ENCODE measurements around the gene CCNI.

DNA sequence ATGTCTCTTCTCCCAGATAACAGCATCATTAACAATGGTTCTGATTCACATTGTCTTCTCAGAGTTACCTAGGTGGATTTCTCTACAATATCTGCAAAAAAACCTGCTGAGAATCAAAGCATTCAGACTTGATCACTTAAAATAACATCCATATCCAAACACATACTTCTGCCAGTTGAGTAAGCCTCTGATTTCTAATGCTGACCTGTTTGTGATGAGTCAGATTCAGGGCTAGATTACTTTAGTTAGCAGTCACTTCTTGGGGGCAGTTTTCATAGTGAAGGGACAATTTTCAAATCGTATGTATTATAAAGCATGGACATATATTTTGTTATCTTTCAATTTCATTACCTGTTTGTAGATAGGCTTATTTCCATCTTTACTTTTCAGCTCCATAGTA is 35.5 kb downstream of the CCNI start:
- TF ChIP-seq POLR2A (IDR thresholded peaks at IDR 0.05) (no peak), POLR2AphosphoS5 (IDR thresholded peaks at IDR 0.05) (no peak)
- TF ChIP-seq, protein P1, sequence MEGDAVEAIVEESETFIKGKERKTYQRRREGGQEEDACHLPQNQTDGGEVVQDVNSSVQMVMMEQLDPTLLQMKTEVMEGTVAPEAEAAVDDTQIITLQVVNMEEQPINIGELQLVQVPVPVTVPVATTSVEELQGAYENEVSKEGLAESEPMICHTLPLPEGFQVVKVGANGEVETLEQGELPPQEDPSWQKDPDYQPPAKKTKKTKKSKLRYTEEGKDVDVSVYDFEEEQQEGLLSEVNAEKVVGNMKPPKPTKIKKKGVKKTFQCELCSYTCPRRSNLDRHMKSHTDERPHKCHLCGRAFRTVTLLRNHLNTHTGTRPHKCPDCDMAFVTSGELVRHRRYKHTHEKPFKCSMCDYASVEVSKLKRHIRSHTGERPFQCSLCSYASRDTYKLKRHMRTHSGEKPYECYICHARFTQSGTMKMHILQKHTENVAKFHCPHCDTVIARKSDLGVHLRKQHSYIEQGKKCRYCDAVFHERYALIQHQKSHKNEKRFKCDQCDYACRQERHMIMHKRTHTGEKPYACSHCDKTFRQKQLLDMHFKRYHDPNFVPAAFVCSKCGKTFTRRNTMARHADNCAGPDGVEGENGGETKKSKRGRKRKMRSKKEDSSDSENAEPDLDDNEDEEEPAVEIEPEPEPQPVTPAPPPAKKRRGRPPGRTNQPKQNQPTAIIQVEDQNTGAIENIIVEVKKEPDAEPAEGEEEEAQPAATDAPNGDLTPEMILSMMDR (IDR thresholded peaks at IDR 0.05): no peak
